AG04450 (cell line): ENCODE results near the gene ECEL1. TPM values are rescaled to one million over a fixed set of nuclear protein-coding genes. Genes with fewer than 3 reads are reported as not detected.

Experiments used
- CTCF ChIA-PET: fragments of 300-600, 350-600 bp; formaldehyde crosslinking; extraction: SDS; loops from one replicate; lab custom pipeline; 2022; ENCODE audit warnings: antibody characterized with exemption, inconsistent platforms; lab: Charles Lee
- POLR2A ChIA-PET: fragments of 350-600 bp; formaldehyde crosslinking; extraction: SDS; loops from one replicate; lab custom pipeline; 2021; ENCODE audit warnings: antibody characterized with exemption, inconsistent platforms; lab: Yijun Ruan, JAX
- DNase-seq: peaks from one replicate; pipeline ENCODE4 v3.0.0-alpha.2; 2011; ENCODE audit warnings: low read depth, low spot score
- H3K27ac ChIP-seq: one replicate; pipeline ENCODE4 v1.5.1; 2012; ENCODE audit warnings: low read depth, low read length, control low read depth
- H3K27me3 ChIP-seq: one replicate; pipeline ENCODE4 v1.6.0; 2012; ENCODE audit warnings: low read length; ENCODE audit not compliant: control insufficient read depth, insufficient read depth
- H3K4me3 ChIP-seq: 2 replicates; pipeline ENCODE4 v1.5.1; 2011; ENCODE audit warnings: mild to moderate bottlenecking, low read depth, low read length, control low read depth
- H3K9me3 ChIP-seq: 2 replicates; pipeline ENCODE4 v1.5.1; 2012; ENCODE audit warnings: low read length; ENCODE audit not compliant: control insufficient read depth, insufficient read depth
- CTCF ChIP-seq: IDR thresholded peaks from 2 replicates; pipeline ENCODE4 v1.5.1; 2011; ENCODE audit warnings: low read depth, low read length, control low read depth, inconsistent platforms
- polyA plus RNA-seq: library from polyadenylated mRNA; depleted of rRNA; stranded (reverse); fragments of >200 nt; gene quantifications from 2 replicates; pipeline ENCODE4 v1.2.3, GENCODE V29; 2011

ECEL1 gene
- polyA plus RNA-seq, 1 experiment = not detected

DNA sequence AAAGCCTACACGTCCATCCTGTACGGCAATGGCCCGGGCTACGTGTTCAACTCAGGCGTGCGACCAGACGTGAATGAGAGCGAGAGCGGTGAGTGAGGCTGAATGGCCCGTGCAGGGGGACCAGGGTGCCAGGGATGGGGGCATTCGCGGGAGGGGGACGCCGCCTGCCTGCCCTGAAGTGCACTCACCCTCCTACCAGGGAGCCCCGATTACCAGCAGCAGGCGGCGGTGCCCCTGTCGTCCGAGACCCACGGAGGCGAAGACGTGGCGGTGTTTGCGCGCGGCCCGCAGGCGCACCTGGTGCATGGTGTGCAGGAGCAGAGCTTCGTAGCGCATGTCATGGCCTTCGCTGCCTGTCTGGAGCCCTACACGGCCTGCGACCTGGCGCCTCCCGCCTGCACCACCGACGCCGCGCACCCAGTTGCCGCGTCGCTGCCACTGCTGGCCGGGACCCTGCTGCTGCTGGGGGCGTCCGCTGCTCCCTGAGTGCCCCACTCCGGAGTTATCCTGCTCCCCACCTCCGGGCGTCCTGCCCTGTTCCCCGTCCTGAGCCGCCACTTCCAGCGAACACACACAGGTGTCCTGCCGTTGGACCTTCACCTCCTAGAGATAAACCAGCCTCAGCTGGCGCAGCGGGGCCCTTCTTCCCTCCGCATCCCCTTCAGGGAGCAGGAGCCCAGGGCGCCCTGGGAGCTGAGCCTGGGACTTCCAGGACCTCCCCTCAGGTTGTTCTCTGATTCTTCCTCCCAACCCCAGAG is 28.8 kb downstream of the ECEL1 start:
- peaks cover 22% of the 10 kb centered on the region for H3K27me3 ChIP-seq
- no peak overlapping the region for H3K4me3 ChIP-seq
- POLR2A ChIA-PET = no interaction called here
- no peak for TF ChIP-seq CTCF
- H3K27ac ChIP-seq = no peak overlapping the region
- H3K9me3 ChIP-seq = no peaks in the 10 kb centered on the region; the same call in 1 of the 2 replicates
- no peak for DNase-seq
- CTCF ChIA-PET = no interaction called here

DNA sequence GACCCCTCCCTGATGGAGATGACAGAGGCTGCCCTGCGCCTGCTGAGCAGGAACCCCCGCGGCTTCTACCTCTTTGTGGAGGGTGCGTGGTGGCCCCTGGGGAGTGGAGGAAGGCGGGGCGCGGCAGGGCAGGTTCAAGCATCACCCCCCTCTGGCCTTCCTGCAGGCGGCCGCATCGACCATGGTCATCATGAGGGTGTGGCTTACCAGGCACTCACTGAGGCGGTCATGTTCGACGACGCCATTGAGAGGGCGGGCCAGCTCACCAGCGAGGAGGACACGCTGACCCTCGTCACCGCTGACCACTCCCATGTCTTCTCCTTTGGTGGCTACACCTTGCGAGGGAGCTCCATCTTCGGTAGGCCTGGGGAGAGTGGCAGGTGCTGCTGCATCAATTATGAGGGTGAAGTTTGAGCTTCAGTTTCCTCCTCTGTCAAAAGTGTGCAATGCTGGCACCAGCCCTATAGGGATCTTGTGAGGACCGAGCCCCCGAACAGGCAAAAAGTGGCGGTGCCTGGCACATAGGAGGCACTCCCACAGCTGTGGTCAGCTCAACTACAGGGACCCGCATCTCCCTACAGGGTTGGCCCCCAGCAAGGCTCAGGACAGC is 29.5 kb downstream of the ECEL1 start:
- POLR2A ChIA-PET = no interaction called here
- CTCF ChIA-PET = no interaction called here
- TF ChIP-seq CTCF = no peak
- no peaks in the 10 kb centered on the region; the same call in 1 of the 2 replicates for H3K9me3 ChIP-seq
- H3K4me3 ChIP-seq = no peak overlapping the region
- H3K27me3 ChIP-seq = peaks cover 25% of the 10 kb centered on the region
- no peak for DNase-seq
- no peak overlapping the region for H3K27ac ChIP-seq

- no peak overlapping the region for H3K27ac ChIP-seq
- TF ChIP-seq CTCF = no peak
- DNase-seq = no peak
- no peak overlapping the region for H3K4me3 ChIP-seq
- CTCF ChIA-PET = no interaction called here
- POLR2A ChIA-PET = no interaction called here
- peaks cover 21% of the 10 kb centered on the region for H3K27me3 ChIP-seq
- H3K9me3 ChIP-seq = no peaks in the 10 kb centered on the region; the same call in 1 of the 2 replicates
These were observed 30.3 kb downstream of the ECEL1 start for GRCh38 chr2:232457121-232458011.

DNA sequence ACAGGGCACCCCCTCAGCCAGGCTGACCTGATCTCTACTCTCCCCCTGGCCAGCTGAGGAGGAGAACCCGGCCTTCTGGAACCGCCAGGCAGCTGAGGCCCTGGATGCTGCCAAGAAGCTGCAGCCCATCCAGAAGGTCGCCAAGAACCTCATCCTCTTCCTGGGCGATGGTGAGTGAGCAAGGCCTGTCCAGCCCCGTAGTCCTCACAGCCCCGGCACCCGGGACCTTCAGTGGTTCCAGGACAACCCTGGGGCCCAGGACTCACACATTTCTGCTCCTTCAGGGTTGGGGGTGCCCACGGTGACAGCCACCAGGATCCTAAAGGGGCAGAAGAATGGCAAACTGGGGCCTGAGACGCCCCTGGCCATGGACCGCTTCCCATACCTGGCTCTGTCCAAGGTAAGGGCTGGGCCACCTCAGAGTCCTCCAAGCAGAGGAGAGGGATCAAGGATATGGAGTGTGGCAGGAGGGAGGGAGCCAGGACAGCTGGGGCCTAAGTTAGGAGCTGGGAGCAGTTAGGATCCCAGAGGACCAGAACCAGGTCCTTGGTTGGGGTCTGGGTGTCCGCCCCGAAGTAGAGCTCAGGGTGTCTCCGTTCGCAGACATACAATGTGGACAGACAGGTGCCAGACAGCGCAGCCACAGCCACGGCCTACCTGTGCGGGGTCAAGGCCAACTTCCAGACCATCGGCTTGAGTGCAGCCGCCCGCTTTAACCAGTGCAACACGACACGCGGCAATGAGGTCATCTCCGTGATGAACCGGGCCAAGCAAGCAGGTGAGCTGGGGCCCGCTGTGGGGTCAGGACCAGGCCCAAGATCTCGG is 31.1 kb downstream of the ECEL1 start:
- no peak for TF ChIP-seq CTCF
- Histone ChIP-seq H3K27ac (no peak overlapping the region), H3K27me3 (peaks cover 22% of the 10 kb centered on the region), H3K9me3 (no peaks in the 10 kb centered on the region; the same call in 1 of the 2 replicates), H3K4me3 (no peak overlapping the region)
- POLR2A ChIA-PET = no interaction called here
- CTCF ChIA-PET = interaction anchor here (1.4 kb wide), 1 partner anchor 66 kb away, joined by 4 read pairs; no protein-coding TSS in a partner anchor
- DNase-seq = no peak
